ENCODE data around the gene ATP1A4.
"Not testable (repeated sequence)": the region's sequence is repeated elsewhere in the genome, so short reads cannot be mapped to it uniquely, and the experiment has no call there.

Gene ATP1A4

DNA sequence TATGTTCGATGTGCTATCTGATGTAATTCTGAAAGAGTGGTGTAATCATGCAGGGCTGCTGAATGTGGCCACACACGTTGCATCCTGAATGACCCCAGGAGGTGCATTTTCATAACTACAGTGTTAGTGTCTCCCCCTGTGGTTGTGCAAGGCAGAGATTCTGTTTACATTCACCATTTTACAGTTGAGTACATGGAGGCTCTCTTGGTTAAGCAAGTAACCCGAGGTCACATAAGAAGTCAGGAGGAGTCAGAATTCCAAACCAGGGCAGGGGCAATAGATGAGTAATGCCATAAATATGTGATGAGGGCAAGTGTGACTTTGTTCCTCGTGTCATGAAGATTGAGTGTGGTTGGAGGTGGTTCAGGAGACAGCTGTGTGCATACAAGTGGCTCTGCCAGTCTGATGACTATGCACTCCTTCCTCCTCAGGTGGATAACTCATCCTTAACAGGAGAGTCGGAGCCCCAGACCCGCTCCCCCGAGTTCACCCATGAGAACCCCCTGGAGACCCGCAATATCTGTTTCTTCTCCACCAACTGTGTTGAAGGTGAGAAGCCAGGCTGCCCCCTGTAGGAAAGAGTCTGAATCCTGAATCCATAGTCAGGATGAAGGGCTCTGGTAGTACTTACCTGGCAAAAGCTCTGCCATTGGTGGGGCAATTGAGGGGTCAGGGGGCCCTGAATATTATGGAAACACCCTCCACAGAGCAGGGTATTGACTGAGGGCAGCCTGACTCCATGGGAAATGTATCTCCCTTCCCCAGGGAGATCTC, 26.5 kb upstream of the ATP1A4 start:
- no peak for DNase-seq

DNA sequence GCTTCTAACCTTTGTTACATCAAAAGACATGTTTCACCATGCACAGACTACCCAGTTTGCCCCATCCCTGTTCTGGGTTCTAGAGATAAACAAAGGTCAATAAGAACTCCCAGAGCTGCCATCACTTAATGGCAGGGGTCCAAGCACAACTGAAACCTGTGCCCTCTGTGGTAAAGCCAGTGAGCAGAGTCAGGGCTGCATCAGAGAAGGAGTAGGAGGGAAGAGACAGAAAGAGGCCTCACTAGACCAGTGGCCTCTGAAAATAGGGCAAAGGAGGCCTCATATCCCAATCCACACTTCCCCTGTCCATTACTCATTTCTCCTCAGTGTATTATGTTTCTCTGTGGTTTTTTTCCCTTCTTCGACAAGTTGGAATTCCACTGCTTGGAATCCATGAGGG, 25.7 kb upstream of the ATP1A4 start:
- peak; percentile 49 for DNase-seq

GRCh38 chr1:160126342-160126741, 25.1 kb upstream of the ATP1A4 start:
- not testable (repeated sequence) for DNase-seq

- DNase-seq, result no peak
These were observed 24.0 kb upstream of the ATP1A4 start for GRCh38 chr1:160127381-160127780.

GRCh38 chr1:160127865-160128523, 23.4 kb upstream of the ATP1A4 start:
- no peak for DNase-seq

GRCh38 chr1:160128636-160129035, 22.8 kb upstream of the ATP1A4 start:
- no peak for DNase-seq

DNA sequence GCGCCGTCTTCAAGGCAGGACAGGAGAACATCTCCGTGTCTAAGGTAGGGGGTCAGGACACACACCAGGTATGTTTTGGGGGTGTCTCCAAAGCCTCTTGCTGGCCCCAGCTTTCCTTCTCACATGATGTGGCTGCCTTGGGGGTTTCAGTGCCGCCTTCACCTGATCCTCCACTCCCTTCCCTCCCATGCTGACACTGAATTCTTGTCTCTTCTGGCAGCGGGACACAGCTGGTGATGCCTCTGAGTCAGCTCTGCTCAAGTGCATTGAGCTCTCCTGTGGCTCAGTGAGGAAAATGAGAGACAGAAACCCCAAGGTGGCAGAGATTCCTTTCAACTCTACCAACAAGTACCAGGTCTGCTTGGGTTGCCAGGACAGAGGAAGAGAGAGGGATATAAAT, 22.4 kb upstream of the ATP1A4 start:
- DNase-seq, result no peak

DNA sequence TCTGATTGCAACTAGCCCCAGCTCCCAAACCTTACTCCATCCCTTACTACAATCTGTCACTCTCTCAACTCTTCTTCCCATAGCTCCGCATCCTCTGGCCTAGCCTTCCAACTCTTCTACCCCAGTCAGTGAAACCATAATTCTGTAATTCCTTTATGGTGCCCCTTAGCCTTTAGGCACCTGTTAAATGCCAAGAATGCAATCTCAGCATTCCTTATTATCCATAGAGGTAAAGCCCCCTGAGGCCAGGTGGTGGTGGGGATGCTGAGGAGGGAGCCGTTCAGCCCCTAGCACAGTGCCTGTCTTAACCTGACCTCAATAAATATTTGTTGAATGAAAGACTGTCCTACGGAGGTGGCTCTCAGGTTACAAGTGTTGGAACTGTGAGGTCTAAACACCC, 21.8 kb upstream of the ATP1A4 start:
- no peak for DNase-seq

GRCh38 chr1:160129966-160130365, 21.4 kb upstream of the ATP1A4 start:
- no peak for DNase-seq

DNA sequence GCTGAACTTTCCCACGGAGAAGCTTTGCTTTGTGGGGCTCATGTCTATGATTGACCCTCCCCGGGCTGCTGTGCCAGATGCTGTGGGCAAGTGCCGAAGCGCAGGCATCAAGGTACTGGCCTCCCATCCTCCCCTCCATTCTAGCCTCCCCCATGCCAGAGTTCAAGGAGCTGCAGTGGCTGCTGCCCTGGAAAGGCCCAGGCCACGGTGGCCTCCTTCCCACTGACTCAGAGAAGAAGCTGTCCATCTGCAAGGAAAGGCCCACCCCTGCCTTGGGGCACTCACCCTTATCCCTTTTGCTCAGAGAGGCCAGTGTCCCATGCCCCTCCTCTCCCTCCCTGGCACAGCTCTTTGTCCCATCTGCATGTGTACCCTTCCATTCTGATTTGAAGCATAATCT, 20.9 kb upstream of the ATP1A4 start:
- DNase-seq, result no peak

DNA sequence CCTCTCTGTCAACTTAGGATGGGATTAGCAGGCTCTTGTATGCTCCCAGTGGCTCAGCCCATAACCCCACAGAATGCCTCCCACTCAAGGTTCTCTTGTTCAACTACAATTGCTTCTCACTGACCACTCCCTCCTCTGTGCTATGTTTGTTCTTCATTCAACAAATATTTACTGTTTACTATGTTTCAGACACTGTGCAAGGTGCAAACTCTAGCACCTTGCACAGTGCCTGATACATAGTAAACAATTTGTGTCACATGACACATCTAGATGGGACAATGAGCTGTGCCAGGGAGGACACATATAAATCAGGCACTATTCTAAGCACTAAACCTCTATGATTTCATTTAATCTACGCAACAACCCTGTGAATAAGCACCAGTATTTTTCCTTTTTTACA, 20.5 kb upstream of the ATP1A4 start:
- no peak for DNase-seq

DNA sequence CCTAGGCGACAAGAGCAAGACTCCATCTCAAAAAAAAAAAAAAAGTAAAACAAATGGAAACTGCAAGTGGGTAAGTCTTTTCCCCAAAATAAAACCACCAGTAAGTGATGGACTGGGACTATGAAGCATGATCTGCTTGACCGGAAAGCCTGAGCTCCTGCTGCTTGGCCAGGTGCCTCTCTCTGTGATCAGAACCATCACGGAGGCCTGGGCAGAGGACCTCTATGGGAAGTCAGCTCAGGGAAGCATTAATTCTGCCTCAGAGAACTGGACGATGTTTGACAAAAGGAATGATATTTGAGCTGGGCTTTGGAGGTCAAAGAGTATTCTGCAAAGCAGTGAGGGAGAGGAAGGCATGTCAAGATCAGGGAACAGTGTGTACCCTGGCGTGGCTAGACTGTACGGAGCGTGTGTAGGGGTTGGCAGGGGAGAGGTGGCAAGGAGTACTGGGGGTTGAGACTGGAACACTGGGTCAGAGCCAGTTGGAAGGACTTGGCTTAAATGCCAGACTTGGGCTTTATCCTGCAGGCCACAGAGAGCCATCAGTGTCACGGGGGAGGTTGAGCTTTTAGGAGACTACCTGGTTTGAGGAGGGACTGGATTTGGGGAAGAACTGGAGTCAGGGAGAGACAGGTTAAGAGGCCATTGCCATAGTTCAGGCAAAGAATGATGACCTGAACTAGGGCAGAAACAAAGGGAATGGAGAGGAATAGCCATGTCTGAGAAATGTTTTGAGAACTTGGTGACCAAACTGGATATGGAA, 19.4 kb upstream of the ATP1A4 start:
- no peak for DNase-seq

- no peak for DNase-seq
These were observed 17.2 kb upstream of the ATP1A4 start for GRCh38 chr1:160133990-160134770.

DNA sequence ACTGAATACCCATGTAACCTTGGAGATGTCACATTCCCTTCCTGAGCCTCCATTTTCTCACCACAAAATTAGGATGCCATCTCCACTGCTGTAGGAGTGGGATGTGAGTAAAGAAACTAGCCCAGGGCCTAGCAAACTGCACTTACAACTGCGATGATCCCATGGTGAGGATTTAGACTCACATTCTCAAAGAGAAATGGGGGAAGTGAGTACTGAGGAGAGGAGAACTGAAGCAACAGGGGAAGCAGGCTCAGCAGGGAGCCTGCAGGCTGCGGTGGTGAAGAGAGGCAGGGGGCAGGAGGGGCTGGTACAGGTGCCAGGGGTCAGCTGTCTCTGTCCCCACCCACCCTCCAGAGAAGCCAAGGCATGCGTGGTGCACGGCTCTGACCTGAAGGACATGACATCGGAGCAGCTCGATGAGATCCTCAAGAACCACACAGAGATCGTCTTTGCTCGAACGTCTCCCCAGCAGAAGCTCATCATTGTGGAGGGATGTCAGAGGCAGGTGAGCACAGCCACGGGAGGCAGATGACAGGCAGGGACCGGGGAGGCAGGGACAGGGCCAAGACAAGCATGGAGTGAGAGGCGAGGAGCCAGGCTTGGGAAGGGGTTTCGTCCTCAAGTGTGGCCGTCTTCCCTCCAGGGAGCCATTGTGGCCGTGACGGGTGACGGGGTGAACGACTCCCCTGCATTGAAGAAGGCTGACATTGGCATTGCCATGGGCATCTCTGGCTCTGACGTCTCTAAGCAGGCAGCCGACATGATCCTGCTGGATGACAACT, 16.4 kb upstream of the ATP1A4 start:
- no peak for DNase-seq

DNA sequence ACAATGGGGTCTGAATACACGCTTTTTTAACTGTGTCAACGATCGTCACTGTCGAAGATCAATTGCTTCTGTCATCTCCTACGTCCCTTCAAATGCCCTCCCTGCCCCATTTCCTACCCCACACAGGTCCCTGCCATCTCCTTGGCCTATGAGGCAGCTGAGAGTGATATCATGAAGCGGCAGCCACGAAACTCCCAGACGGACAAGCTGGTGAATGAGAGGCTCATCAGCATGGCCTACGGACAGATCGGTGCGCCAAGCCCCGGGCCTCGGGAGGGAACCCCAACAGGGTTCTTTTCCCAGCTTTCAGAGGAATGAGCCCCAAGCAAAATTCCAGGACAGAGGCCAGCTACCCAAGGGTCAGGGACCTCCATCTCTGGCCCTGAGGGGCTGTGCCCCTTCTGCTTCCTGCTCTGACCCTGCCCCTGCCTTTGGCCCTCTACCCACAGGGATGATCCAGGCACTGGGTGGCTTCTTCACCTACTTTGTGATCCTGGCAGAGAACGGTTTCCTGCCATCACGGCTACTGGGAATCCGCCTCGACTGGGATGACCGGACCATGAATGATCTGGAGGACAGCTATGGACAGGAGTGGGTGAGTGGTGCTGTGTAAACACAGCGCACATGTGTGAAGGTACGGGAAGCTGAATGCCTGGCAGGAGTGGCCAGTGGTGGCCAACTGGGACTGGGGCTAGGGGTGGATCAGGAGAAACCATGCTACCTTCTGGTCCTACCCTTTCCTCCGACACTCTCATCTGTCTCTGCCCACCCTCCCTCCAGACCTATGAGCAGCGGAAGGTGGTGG, 15.1 kb upstream of the ATP1A4 start:
- no peak for DNase-seq

- no peak for DNase-seq
These were observed 14.5 kb upstream of the ATP1A4 start for GRCh38 chr1:160136926-160137200.

- DNase-seq, result no peak
These were observed 14.1 kb upstream of the ATP1A4 start for GRCh38 chr1:160137216-160137862.

DNA sequence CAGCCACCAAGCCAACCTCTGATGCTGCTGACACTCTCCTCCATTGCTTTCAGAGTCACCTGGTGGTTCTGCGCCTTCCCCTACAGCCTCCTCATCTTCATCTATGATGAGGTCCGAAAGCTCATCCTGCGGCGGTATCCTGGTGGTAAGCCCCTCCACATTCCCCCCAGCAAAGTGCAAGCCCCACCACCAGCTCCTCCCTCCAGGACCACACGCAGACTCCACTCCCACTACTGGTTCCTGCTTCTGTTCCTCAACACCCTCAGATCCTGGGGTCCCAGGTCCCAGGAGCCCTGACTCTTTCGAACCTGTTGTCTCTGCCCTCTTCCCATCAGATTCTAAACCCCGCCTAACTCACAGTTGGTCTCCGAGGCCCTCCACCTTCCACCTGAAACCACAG, 11.6 kb upstream of the ATP1A4 start:
- no peak for DNase-seq

DNA sequence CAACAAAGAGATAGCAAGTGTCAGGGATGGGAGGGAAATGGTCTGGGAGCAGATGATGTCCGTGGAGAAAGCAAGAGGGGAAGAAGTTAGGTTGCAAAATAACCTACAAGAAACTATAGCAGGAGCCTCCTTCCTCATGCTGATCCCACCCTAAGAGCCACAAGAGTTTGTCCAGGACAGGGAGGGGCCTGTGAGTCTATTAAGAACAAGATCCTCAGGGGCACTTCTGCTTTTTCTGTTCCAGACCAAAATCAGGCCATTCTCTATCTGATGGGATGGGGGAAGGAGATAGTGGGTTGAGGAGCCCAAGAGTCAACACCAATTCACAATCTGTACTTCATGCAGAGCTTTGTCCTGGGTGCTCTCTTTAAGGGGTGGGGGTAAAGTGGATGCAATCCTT, 7.7 kb upstream of the ATP1A4 start:
- peak; percentile 82 for DNase-seq

GRCh38 chr1:160144921-160145320, 6.5 kb upstream of the ATP1A4 start:
- no peak for DNase-seq

- no peak for DNase-seq
These were observed 5.3 kb upstream of the ATP1A4 start for GRCh38 chr1:160146107-160146506.
